ENCODE results near the gene ERVMER34-1.

Gene ERVMER34-1

GRCh38 chr4:52750819-52751486 is at the start of gene ERVMER34-1:
Gene ERVMER34-1, minus strand, starts transcription at chr4:52751425. Its CDS starts 5,905 bp downstream, at chr4:52745520.
- no peak for DNase-seq

GRCh38 chr4:52799813-52800212 is 48.6 kb upstream of the ERVMER34-1 start:
- DNase-seq: no peak

GRCh38 chr4:52795533-52795932 is 44.3 kb upstream of the ERVMER34-1 start:
- no peak for DNase-seq

GRCh38 chr4:52791936-52792335 is 40.7 kb upstream of the ERVMER34-1 start:
- DNase-seq: no peak

GRCh38 chr4:52789774-52790173 is 38.5 kb upstream of the ERVMER34-1 start:
- DNase-seq: no peak

GRCh38 chr4:52788806-52789205 is 37.6 kb upstream of the ERVMER34-1 start:
- DNase-seq: no peak

- DNase-seq: no peak
Measured at GRCh38 chr4:52783069-52783468, 31.8 kb upstream of the ERVMER34-1 start.

- no peak for DNase-seq
Measured at GRCh38 chr4:52780617-52781354, 29.6 kb upstream of the ERVMER34-1 start.

GRCh38 chr4:52780206-52780605 is 29.0 kb upstream of the ERVMER34-1 start:
- no peak for DNase-seq

- no peak for DNase-seq
Measured at GRCh38 chr4:52760256-52760655, 9.0 kb upstream of the ERVMER34-1 start.

- no peak for DNase-seq
Measured at GRCh38 chr4:52755426-52755825, 4.2 kb upstream of the ERVMER34-1 start.

- no peak for DNase-seq
Measured at GRCh38 chr4:52752936-52753335, 1.7 kb upstream of the ERVMER34-1 start.

- DNase-seq: no peak
Measured at GRCh38 chr4:52751487-52751911, 274 bp upstream of the ERVMER34-1 start.

- DNase-seq: no peak
Measured at GRCh38 chr4:52750213-52750612, 1.0 kb downstream of the ERVMER34-1 start.

- DNase-seq: no peak
Measured at GRCh38 chr4:52748432-52748831, 2.8 kb downstream of the ERVMER34-1 start.

GRCh38 chr4:52744588-52744987 is 6.6 kb downstream of the ERVMER34-1 start:
- DNase-seq: no peak

GRCh38 chr4:52743444-52744019 is 7.7 kb downstream of the ERVMER34-1 start:
- no peak for DNase-seq

GRCh38 chr4:52729586-52729985 is 21.6 kb downstream of the ERVMER34-1 start:
- no peak for DNase-seq

- DNase-seq: no peak
Measured at GRCh38 chr4:52728691-52729240, 22.5 kb downstream of the ERVMER34-1 start.

GRCh38 chr4:52726826-52727580 is 24.2 kb downstream of the ERVMER34-1 start:
- no peak for DNase-seq

GRCh38 chr4:52721968-52722815 is 29.0 kb downstream of the ERVMER34-1 start:
- DNase-seq: peak; percentile 84

GRCh38 chr4:52718123-52718522 is 33.1 kb downstream of the ERVMER34-1 start:
- no peak for DNase-seq
